HG03280 (cell line): ENCODE results near the gene PRDM11.

ENCODE experiments used
- ATAC-seq: cut with Tn5 transposase; IDR thresholded peaks from one replicate; pipeline ENCODE4 v1.9.1; 2021; ENCODE audit warnings: mild to moderate bottlenecking, moderate library complexity; ENCODE audit not compliant: unreplicated experiment

The PRDM11 gene

DNA sequence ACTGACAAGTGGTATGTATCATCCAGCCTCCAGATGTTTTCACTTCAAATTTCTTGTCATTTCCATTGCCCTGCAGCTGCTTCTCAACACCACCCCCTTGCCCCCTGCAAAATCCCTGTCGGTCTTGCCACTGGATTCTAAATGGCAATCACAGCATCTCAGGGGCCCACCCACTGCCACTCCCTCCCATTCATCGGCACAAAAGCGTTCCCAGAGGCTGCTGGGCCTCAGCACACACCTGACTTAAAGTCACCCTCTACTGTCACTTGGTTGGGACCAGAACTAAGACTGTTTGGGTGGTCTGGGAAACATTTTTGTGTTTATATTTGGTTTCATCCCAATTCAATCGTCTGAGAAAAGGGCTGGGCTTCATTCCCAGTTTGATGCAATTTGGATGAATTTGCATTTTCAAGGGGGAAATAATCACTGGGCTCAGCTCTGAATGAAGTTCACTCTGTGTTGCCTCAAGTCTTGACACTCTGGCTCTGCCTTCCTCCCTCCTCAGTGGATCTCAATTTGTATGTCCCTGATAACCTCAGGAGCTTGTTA lies 112.6 kb downstream of the PRDM11 start:
- ATAC-seq = no peak

DNA sequence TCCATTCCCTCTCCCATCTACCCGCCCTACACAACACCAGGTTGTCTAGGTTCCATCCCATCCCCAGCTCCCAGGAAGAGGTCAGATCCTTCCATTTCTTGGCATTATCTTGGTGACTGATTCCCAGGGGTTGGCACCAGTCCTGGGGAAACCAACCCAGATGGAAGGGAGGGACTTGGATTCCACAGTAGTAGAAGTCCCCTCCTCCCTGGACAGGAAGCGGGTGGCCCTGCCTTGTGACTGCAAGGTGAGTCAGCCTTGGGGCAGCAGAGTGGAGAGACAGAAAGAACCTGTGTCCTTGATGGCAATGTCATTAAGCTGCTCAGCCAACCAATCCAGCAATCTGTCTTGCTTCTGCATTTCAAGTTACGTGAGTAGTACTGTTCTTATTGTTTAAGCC lies 113.2 kb downstream of the PRDM11 start:
- ATAC-seq = no peak

DNA sequence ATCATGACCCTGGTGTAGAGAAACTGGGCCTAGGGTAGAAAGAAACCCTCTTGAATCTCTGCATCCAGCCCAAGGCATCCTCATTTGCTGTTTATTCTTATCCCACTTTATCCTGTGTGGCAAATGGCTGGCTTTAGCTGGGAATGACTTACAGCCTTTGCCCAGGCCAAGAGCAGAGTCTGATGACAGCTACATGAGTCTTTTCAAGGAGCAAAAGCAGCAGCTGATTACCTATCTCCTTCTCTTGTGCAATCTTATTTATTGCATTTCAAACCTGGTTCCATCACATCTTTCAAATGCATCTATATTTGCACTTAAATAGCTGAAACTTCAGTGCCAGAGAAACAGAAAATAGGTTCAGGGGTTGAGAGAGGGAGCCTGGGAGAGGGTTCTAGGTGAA lies 113.6 kb downstream of the PRDM11 start:
- ATAC-seq = no peak

DNA sequence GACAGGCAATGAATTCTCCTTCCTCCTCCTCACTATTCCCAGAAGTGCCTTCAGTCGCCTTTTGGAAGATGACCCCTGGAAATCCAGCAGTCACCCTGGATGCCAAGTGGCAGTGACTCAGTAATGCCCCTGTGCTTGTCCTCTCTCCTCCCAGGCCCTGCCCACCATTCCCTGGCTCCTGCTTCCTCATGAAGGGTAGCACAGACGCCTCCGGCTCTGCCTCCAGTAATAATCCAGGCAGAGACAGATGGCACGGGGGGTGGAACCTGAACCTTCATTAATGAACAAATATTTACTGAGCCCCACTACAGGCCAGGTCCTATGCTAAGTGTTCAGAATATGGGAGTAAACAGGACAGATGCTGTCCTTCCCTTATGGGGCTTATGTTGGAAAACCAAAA lies 116.5 kb downstream of the PRDM11 start:
- no peak for ATAC-seq

DNA sequence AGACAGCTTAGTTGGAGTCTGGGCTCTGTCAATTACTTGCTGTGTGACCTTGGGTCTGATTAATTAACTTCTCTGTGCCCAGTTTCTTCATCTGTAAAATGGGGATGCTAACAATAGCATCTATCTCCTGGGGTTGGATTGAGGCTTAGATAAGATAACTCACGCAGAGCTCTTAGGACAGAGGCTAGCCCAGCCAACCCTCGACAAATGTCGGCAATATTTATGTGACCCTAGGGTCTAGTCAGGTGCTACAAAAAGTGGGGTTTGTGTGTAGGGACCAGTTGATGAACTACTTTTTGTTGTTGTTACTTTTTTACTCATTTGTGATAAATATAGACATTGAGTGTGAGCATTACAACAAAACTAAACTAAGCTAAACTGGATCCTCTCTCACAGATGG lies 117.3 kb downstream of the PRDM11 start:
- no peak for ATAC-seq

DNA sequence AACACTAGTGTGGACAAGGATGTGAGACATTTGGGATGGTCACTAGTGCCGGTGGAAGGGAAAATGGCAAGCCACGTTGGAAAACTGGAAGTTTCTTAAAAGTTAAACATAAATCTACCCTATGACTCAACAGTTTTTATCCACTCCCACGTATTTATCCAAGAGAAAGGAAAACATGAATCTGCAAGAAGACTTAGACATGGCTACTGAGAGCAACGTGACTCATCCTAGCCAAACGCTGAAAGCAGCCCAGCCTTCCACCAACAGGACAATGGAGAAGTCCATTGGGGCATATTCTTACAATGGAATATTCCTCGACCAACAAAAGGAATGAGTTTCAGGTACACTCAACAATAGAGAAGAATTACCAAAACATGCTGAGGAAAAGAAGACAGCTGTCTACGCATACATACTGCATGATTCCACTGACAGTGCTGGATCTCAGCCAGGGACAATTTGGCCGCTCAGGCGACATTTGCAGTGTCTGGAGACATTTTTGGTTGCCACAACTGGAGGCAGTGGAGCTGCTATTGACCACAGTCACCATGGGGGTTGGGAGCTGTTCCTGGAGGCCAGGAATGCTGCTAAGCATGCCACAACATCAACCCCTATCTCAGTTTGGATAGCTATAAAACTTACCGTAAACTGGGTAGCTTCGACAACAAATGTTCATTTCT lies 118.5 kb downstream of the PRDM11 start:
- ATAC-seq = no peak

DNA sequence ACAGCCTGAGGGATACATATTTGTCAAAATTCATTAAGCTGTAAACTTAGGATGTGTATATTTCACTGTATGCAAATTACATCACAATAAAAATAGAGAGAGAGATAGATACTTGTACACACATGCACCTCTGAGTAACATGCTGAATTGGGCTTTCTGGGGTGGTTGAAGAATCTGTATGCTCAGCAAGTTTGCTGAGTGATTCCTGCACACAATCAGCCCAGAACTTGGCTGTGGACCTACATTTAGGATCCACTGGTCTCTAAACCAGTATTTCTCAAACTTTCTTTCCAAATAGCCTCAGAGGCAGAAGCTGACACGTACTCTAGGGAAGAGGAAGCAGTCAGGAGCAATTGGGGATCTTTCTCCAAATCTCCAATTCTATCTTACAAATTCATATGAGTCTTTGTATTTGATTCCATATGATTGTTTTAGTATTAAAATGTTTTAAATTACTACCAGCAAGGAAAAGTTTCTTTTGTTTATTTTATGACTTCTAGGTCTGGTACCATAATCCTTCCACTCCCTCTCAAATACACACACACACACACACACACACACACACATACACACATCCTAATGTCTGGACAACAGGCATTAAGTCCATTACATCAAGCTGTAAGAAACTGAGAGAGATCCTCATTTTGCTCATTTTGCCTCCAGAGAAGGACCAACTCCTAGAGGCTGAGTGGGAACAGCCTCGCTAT lies 119.7 kb downstream of the PRDM11 start:
- ATAC-seq = no peak

DNA sequence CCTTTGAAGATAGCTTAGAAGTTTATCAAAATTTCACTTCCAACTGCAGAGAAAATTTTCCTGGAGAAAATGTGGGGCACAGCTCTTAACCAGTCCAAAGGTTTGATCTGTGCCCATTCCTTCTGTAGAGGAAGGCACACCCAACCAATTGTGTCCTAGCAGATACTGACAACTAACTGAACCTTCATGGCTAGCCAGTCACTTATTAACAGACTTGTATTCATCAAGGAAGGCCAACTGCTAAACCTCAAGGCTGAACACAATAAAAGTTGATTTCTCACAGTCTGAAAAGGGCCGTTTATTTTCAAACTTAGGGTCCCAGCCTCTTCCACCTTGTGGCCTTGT lies 120.2 kb downstream of the PRDM11 start:
- ATAC-seq = no peak

DNA sequence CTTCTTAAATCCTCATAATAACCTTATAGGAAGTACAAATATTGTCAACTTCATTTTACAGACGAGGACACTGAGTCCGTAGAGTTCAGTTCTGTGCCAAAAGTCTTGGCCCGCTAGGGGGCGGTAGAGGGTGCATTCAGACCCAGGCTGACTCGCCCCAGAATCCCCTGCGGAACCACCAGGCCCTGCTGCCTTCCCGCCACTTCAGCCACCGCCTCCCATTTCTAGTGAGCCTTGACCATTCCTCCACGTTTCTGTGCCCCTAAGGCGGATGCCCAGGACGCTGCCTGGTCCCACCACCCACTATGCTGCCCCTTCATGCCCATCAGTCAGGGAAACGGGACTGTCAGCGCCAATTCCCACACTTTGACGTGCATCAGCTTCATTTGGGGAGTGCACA lies 120.6 kb downstream of the PRDM11 start:
- ATAC-seq = no peak

DNA sequence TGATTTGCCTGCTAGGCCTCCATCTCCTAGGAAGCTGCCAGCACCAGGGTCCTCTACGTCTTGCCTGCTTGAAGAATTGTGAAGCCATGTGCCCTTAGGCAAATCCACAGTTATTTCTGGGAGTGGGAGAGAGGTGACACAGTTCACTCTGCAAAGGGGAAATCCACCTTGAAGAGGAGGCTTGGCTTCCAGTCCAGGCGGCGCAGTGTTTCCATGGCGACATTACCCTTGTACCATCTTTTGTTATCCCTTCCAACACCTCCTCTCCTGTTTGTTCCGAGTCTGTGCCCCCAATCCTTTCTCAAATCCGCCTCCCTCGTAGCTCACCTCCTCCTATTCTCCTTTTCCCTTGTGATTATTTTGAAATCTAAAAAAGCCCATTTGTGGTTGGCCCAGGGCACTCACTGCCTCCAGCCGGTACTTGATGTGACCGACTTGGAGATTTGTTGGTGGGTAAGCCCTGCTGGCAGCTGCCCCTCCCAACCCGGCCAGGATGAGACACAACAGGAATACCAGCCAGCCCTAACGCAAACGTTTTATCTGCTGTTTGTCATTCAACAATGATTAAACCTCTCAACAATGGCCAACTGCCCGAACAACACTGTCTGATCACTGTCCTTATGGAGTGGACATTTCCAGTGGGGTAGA lies 121.3 kb downstream of the PRDM11 start:
- ATAC-seq = no peak

DNA sequence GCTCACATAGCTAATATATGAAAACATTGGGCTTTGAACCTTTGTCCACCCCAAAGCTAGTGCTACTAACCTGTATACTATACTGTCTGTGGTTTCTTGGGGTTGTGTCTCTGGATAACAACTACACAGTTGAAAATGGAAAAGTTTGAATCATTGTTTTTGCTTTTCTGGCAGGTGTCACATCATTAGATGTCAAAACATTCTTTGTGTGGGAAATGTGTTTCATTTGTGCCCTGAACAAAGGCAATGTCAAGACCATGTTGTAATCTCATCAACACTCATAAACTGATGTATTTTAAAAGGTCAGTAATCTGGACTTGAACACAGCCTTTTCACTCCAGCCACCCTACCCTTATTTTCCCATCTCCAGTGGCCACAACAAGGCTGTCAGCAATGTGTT lies 123.2 kb downstream of the PRDM11 start:
- ATAC-seq = no peak

DNA sequence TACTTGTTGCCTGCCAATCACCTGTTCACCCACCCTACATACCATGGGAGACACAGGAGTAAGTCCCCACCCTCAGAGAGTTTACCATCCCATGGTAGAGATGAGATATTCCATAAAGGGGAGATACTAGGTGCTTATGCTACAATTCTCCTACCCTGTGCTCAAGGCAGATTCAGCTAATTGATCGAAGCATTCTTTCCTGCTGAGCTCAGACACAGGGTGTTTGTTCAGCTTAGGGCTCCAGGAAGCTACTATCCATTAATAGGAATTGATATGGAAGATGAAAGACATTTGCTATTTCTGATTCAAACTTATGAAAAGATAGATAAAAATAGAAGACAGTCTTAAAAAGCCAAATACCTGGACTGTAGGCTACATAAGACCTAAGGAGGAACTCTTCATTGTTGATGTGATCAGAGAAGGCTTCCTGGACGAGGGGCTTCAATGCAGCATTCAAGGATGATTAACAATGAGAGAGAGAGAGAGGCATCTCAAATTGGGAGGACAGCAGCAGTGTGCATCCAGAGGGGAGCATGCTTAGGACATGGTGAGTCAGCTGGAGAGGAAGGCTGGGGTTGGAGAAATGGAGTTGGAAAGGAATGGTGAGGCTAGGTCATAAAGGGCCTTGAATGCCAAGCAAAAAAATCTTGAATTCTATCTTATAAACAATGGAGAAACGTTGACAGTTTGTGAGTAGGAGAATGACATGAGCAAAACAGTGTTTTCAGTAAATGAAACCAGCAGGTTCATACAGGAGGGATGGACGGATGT lies 124.7 kb downstream of the PRDM11 start:
- no peak for ATAC-seq

DNA sequence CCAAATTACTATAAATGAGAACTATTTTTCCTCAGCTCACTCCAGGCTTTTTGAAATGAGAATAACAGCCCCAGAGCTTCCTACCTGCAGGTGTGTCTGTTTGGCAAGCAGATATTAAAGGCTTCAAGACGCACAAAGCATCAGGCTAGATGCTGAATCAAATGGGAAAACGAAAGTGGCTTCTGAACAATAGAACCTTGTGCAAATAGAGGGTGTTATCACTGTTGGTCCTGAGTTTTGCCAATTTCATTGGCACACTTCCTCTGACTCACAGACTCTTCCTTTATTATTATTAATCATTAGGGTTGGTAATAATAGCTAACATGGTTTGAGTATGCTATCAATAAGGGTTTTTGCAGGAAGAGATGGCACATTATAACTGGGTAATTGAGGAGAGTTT lies 126.3 kb downstream of the PRDM11 start:
- ATAC-seq = no peak

DNA sequence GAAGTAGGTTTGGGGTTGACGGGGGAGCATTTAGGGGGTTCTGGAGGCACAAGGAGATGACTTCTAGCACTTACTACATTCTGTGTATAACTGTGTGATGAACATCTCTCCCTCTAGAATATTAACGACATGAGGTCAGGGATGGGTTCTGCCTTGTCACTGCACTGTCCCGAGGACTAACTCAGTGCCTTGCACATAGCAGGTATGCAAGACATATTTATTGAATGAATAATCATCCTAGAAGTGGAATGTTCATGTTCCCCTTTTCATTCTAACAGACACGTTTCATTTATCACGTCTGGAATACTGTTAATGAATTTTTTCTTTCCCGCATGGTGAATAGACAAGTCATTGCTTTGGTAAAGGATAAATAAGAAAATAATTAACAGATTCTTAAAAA lies 127.1 kb downstream of the PRDM11 start:
- no peak for ATAC-seq

DNA sequence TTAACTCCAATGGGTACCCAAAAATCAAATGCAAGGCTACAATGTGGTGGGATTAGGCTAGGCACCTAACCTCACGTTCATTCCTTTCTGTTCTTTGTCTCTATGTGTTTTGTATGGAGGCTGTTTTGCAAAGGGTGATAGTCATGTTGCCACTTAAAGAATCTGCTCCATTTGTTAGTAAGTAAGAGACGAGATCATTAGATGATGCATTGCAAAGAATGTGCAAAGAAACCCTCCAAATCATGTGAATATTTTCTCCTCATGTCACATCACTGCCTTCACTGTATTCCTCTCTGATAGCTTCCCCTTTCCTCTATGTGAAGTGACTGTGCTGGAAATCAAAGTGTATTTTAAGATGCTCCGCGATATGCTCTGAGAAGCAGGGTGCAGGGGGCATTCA lies 127.8 kb downstream of the PRDM11 start:
- ATAC-seq = no peak

DNA sequence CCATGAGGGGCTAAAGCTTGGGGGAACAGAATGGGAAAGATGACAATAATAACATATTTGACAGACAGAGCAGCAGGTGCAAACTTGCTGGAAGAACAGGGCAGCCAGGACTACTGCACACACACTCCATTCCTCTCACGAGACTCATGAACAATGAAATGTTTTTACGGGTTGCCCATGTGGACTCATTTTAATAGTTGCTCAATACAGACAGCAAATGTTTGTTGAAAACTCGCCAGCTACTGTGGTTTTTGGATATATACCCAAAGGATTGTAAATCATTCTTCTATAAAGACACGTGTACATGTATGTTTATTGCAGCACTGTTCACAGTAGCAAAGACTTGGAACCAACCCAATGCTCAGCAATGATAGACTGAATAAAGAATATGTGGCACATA lies 129.4 kb downstream of the PRDM11 start:
- ATAC-seq = no peak

DNA sequence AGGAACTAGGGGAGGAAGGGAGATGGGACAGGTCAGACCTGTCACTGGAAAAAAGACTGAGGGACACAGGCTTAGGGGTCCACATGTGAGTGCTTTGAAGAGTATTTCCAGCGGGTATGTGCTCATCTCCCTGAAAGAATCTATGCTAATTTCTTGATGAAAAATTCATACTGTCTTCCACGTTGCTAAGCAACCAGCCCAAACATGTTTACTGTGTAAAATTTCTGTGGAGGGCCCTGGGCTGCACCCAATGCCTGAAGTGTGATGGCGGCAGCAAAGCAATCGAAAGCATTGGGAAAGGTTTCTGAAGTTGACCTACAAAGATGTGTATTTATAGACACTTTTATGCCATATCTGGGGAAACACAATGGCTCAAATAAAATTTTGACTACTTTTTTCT lies 132.3 kb downstream of the PRDM11 start:
- no peak for ATAC-seq

DNA sequence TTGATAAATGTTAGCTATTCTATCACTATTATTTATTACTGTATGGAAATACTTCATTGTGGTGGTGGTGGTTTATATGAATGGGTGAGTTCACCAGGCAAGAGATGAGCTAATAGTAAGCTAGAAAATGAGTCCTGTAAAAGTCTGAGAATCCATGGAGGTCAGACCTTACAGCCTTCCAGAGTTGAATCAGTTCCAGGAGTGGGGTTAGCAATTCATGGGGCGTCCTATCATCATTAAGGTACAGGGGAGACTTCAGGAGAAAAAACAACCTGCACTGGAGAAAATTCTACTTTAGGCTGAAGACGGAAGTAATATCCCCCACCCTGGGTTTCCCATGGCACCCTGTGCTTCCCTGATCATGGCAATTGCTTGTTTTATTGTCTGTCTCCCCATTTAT lies 133.2 kb downstream of the PRDM11 start:
- no peak for ATAC-seq

DNA sequence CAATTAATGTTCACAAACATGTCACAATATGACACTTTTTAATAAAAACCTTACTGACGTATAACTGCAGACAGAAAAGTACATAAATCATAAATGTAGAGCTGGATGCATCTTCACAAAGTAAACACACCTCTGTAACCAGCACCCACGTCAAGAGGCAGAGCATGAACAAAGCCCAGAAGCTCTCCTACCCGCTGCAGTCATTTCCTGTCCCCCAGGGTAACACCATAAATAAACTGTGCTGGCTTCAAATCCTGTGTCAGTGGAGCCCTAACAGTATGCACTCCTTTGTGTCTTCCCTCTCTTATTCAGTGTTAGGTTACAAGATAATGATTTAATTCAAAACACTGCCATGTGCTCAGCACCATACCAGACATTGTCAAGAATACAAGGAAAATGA lies 134.0 kb downstream of the PRDM11 start:
- no peak for ATAC-seq

DNA sequence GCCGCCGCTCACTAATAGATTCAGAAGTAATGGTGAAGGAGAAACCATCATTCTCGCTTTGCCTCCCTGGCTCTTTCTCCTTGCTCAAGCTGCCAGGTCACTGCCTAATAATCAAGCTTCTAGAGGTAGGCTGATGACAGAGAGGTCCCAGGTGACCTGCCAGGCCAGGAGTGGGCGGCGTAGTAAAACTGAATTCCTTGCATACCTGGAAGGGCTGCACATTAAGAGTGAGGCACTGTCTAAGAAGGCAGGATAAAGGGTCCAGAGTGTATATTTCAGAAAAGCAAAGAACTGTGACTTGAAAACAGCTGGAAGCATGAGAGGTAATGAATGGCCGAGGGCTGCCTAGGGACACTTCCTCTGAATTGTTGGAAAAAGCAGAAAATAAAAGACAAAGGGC lies 135.6 kb downstream of the PRDM11 start:
- ATAC-seq = no peak
